ENCODE data around the gene CBFA2T3. TPM values are rescaled to one million over a fixed set of nuclear protein-coding genes. Genes with fewer than 3 reads are reported as not detected.

CBFA2T3 gene
- polyA plus RNA-seq, 1 donor: 23.2 TPM

DNA sequence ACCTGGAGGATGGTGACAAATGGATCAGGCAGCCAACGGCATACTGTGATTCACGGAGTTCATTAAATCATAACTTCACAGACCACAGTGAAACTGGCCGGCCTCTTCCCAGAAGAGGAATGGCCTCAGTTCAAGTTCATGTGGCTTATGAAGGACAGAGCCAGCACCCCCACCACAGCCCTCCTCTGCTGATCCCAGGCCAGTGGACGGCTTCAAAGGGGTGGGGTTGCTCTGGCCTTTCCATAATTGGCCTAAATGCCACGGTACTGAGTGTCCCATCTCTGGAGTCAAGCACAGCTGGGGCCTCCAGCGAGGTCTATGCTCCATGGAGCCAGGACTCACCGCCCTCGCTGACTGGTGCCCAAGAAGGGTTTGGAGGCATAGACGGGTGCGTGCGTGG is 141.6 kb downstream of the CBFA2T3 start:
- no peak for DNase-seq

DNA sequence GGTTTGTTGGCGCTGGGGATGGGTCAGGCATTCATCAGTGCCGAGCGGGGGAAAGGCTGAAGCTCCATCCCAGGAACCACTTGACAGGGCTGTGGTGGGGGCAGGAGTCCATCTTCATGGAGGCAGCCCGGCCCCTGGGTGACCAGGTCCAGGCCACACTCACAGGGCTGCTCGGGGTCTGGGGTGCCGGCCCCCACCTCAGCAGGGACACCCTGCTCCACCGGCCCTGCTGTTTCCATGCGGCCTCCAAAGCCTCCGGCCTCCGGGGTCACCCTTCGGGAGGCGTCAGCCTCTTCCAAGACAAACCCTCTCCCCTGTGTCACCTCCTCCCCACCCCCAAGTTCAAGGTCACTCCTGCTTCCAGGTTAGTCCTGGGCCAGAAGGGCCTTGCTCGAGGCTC is 142.3 kb downstream of the CBFA2T3 start:
- DNase-seq: no peak

GRCh38 chr16:88833086-88833485 is 143.9 kb downstream of the CBFA2T3 start:
- no peak for DNase-seq

- no peak for DNase-seq
These were observed 145.2 kb downstream of the CBFA2T3 start for GRCh38 chr16:88831838-88832237.

DNA sequence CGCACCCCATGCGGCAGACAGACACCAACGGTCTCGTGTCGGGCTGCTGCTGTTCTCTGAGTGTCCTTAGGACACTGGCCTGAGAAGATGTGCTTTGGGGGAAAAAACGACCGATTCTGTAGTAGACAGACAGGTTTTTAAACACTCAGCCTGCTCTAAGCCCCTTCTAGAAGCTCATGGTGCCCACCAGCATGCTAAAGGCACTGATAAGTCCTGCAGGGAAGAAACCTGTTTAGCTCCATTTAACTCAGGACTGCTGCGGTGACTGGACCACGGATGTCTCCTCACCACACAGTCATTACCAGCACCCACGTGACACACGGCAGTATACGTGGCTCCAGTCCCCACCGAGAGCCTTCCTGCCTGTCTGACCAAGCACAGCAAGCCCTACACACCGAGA is 146.2 kb downstream of the CBFA2T3 start:
- no peak for DNase-seq

- DNase-seq: no peak
These were observed 146.7 kb downstream of the CBFA2T3 start for GRCh38 chr16:88830258-88830657.

- no peak for DNase-seq
These were observed 148.3 kb downstream of the CBFA2T3 start for GRCh38 chr16:88828711-88829110.

- no peak for DNase-seq
These were observed 149.3 kb downstream of the CBFA2T3 start for GRCh38 chr16:88827727-88828126.

- no peak for DNase-seq
These were observed 150.8 kb downstream of the CBFA2T3 start for GRCh38 chr16:88826070-88826840.

- DNase-seq: no peak
These were observed 151.9 kb downstream of the CBFA2T3 start for GRCh38 chr16:88825146-88825545.

Other genes starting within 250 kb of the CBFA2T3 start
- 71.1 TPM for gene PIEZO1, start 192.0 kb downstream of the CBFA2T3 start, polyA plus RNA-seq (ENCODE audit: insufficient read length)
- gene CDT1, start 173.4 kb downstream of the CBFA2T3 start, polyA plus RNA-seq (ENCODE audit: insufficient read length): 8.5 TPM
- gene APRT, start 165.3 kb downstream of the CBFA2T3 start, polyA plus RNA-seq (ENCODE audit: insufficient read length): 60.7 TPM
- gene GALNS, start 120.3 kb downstream of the CBFA2T3 start, polyA plus RNA-seq (ENCODE audit: insufficient read length): 20.1 TPM
- gene TRAPPC2L, start 120.1 kb downstream of the CBFA2T3 start, polyA plus RNA-seq (ENCODE audit: insufficient read length): 51.7 TPM
- gene PABPN1L, start 110.5 kb downstream of the CBFA2T3 start, polyA plus RNA-seq (ENCODE audit: insufficient read length): not detected
- gene ACSF3, start 116.6 kb upstream of the CBFA2T3 start, polyA plus RNA-seq (ENCODE audit: insufficient read length): 17.9 TPM
- 340 TPM for gene CDH15, start 194.5 kb upstream of the CBFA2T3 start, polyA plus RNA-seq (ENCODE audit: insufficient read length)
- gene SLC22A31, start 223.3 kb upstream of the CBFA2T3 start, polyA plus RNA-seq (ENCODE audit: insufficient read length): 2.6 TPM
- 6.2 TPM for gene ZNF778, start 240.5 kb upstream of the CBFA2T3 start, polyA plus RNA-seq (ENCODE audit: insufficient read length)